Gastroesophageal sphincter (tissue), 4 donors: ENCODE results near the gene SMARCB1. TPM values are rescaled to one million over a fixed set of nuclear protein-coding genes. Genes with fewer than 3 reads are reported as not detected.

Experiments used
- ATAC-seq: fragments of 150-250 bp; one replicate; pipeline ENCODE4 v1.9.1; 2016; ENCODE audit warnings: mild to moderate bottlenecking, moderate library complexity
- H3K27ac ChIP-seq, 4 donors: fragments of 200-600 bp; sonication (generic) in 3 of 4; 1 replicate in 3 of 4; 2 replicates in 1 of 4; pipeline ENCODE4 v1.5.1; 2016 to 2019
- H3K27me3 ChIP-seq: fragments of 200-600 bp; sonication (generic); one replicate; pipeline ENCODE4 v1.5.1; 2019
- H3K36me3 ChIP-seq, 2 donors: fragments of 200-600 bp; sonication (generic); one replicate each; pipeline ENCODE4 v1.5.1; 2019; ENCODE audit warnings: control low read depth in 1 of 2
- H3K4me1 ChIP-seq, 3 donors: fragments of 200-600 bp; sonication (generic); 1 replicate in 2 of 3; 2 replicates in 1 of 3; pipeline ENCODE4 v1.5.1; 2016 to 2019; ENCODE audit warnings: control low read depth in 2 of 3
- H3K4me3 ChIP-seq, 2 donors: fragments of 200-600 bp; sonication (generic); one replicate each; pipeline ENCODE4 v1.5.1; 2019; ENCODE audit warnings: mild to moderate bottlenecking in 1 of 2, moderate library complexity in 1 of 2
- H3K9me3 ChIP-seq, 3 donors: fragments of 200-600 bp; sonication (generic); one replicate each; pipeline ENCODE4 v1.5.1; 2017 to 2019; ENCODE audit warnings: control low read depth in 2 of 3
- CTCF ChIP-seq, 4 experiments: fragments of 200-600 bp in 2 of 4; fragments of 450-650 bp in 2 of 4; sonication (generic) in 1 of 4; IDR thresholded peaks; one replicate each; pipeline ENCODE4 v1.5.1; 2017 to 2019; ENCODE audit warnings: antibody characterized with exemption in 4 of 4, mild to moderate bottlenecking in 2 of 4, moderate library complexity in 2 of 4
- EP300 ChIP-seq: sonication (generic); formaldehyde crosslinking; IDR thresholded peaks from one replicate; pipeline ENCODE4 v1.6.1; 2017; ENCODE audit warnings: antibody characterized with exemption, mild to moderate bottlenecking
- POLR2A ChIP-seq, 2 donors: fragments of 450-650 bp; IDR thresholded peaks; one replicate each; pipeline ENCODE4 v1.6.1; 2017; ENCODE audit warnings: antibody characterized with exemption in 2 of 2, mild to moderate bottlenecking in 2 of 2, moderate library complexity in 1 of 2
- POLR2AphosphoS5 ChIP-seq: sonication (generic); formaldehyde crosslinking; IDR thresholded peaks from one replicate; pipeline ENCODE4 v1.6.1; 2017; ENCODE audit warnings: antibody characterized with exemption
- WGBS, 2 donors: methylation state at CpG; one replicate each; pipeline ENCODE4 v1.1.5; 2018; ENCODE audit warnings: low coverage in 1 of 2; 5-methylcytosine and 5-hydroxymethylcytosine counted together
- total RNA-seq, 4 donors: library from RNA; depleted of rRNA; stranded (reverse); fragments of >200 nt; gene quantifications; one replicate each; pipeline ENCODE4 v1.1.0, GENCODE V29; 2016

The SMARCB1 gene
- total RNA-seq, 4 donors from 2014 or later: 27.9 to 58.8 (median 32.7) TPM

DNA sequence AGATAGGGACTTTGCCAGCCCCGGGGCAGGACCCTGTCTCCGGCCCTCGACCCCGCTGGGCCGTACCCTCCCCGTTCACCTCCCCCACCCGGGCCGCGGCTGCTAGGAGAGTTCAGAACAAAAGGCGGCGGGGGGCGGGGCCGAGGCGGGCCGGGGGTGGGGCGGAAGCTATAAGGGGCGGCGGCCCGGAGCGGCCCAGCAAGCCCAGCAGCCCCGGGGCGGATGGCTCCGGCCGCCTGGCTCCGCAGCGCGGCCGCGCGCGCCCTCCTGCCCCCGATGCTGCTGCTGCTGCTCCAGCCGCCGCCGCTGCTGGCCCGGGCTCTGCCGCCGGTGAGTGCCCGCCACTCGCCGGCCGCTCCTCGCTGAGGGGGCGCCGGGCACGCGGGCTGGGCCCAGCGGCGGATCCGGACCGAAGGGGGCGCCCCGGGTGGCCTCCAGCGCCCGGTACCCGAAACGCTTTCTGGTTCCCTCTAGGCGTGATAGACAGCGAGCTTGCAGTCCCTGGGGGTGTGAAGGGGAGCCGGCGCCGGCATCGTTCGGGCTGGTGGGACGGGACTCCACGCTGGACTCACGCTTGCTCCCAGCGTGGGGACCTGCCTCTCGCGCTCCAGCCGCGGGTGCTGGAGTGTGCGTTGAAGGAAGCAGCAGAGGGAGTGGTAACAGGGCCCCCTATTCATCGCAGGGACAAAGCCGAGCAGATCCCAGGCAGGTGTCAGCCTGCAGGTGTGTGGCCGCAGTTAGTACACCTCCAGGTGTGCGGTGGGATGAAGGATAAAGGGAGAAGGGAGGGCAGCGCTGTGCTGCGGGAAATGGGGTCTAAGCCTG lies 13.9 kb upstream of the SMARCB1 start, which contains the start of gene MMP11:
Gene MMP11, plus strand, starts transcription at position 201 of the 825 bp plus-strand sequence. Its CDS starts 22 bp downstream, at position 223.
- H3K27ac ChIP-seq: peak within 1 kb of the TSS in 3 of 4 donors; percentile 69 to 81 (median 73)
- TF ChIP-seq EP300: no peak
- peak in 2 of 4 experiments; percentile 17 to 19 for TF ChIP-seq CTCF (IDR thresholded peaks at IDR 0.05)
- H3K9me3 ChIP-seq: no peaks in the 10 kb centered on the region
- peak within 1 kb of the TSS; percentile 41 to 68 for H3K4me3 ChIP-seq
- H3K36me3 ChIP-seq: no peaks in the 10 kb centered on the region
- ATAC-seq: peak; percentile 65
- 46% methylated on average over 2 of the region's 79 CpGs; no CpG with 5 or more reads in 1 of the 2 donors for WGBS, 2 donors
- H3K27me3 ChIP-seq: no peaks in the 10 kb centered on the region
- H3K4me1 ChIP-seq: peaks cover 0 to 83% (median 27%) of the 10 kb centered on the region in 3 donors

- Histone ChIP-seq H3K36me3 (no peaks in the 10 kb centered on the region), H3K9me3 (no peaks in the 10 kb centered on the region), H3K27ac (peak overlapping the region in 3 of 4 donors; percentile 69 to 81 (median 73)), H3K27me3 (no peaks in the 10 kb centered on the region), H3K4me3 (peak overlapping the region in 1 of 2 donors; percentile 68), H3K4me1 (peaks cover 0 to 82% (median 26%) of the 10 kb centered on the region in 3 donors)
- ATAC-seq: no peak
- 52 to 100% methylated on average over 1 to 7 of the region's 7 CpGs for WGBS, 2 donors
- no peak for TF ChIP-seq CTCF (IDR thresholded peaks at IDR 0.05)
- TF ChIP-seq POLR2AphosphoS5: no peak
- TF ChIP-seq POLR2A (IDR thresholded peaks at IDR 0.05): no peak
- TF ChIP-seq EP300: no peak
Observed at GRCh38 chr22:23773483-23774113, 13.2 kb upstream of the SMARCB1 start.

DNA sequence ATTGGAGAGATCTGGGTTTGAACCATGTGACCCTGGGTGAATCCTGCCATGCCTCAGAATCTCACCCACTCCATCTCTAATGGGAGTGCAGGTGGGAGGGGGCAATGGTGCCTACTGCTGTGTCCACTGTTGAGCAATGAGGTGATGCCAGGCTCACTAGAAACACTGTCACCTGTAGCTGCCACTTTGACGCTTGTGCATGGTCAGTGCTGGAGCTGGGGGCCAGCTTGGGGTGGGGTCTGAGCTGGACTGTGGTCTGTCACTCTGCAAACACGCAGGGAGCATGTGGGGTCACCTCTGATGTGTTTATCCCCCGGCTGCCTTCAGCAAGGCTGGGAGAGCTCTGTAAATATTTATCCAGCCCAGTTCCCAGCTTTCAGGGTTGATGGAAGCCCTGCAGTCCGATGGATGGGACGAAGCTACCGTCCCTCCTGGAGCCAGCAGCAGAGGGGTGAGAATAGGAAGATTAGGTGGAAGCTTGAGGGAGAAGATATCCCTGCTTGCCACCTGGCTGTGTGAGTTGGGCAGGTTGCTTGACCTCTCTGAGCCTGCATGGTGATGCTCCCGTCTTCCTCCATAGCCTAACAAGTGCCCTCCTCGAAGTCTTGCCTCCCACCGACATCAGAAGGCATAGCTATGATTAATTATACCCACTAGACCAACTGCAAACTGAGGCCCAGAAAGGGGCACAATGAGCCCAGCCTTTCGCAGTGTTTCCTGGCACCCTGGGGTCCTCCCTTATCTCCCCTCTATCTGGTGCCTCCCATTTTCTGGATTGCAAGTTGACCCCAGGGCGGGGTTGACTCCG lies 12.4 kb upstream of the SMARCB1 start:
- no peak overlapping the region for H3K4me3 ChIP-seq
- no peaks in the 10 kb centered on the region for H3K9me3 ChIP-seq
- no peaks in the 10 kb centered on the region for H3K27me3 ChIP-seq
- peak overlapping the region in 3 of 4 donors; percentile 24 to 26 (median 24) for H3K27ac ChIP-seq
- WGBS, 2 donors: 46 to 78% methylated on average over 5 to 7 of the region's 12 CpGs
- peaks cover 0 to 3% of the 10 kb centered on the region in 2 donors for H3K36me3 ChIP-seq
- TF ChIP-seq POLR2AphosphoS5: no peak
- TF ChIP-seq POLR2A (IDR thresholded peaks at IDR 0.05): no peak
- no peak for TF ChIP-seq CTCF (IDR thresholded peaks at IDR 0.05)
- no peak for TF ChIP-seq EP300
- peaks cover 0 to 75% (median 21%) of the 10 kb centered on the region in 3 donors for H3K4me1 ChIP-seq
- no peak for ATAC-seq

- 75 to 100% methylated on average over 1 to 2 of the region's 2 CpGs for WGBS, 2 donors
- TF ChIP-seq POLR2AphosphoS5 (no peak), POLR2A (IDR thresholded peaks at IDR 0.05) (no peak), CTCF (IDR thresholded peaks at IDR 0.05) (no peak), EP300 (no peak)
- H3K4me3 ChIP-seq: no peak overlapping the region
- peaks cover 0 to 9% of the 10 kb centered on the region in 2 donors for H3K36me3 ChIP-seq
- H3K27ac ChIP-seq: peak overlapping the region in 3 of 4 donors; percentile 24 to 26 (median 24)
- no peaks in the 10 kb centered on the region for H3K9me3 ChIP-seq
- no peaks in the 10 kb centered on the region for H3K27me3 ChIP-seq
- peaks cover 0 to 68% (median 21%) of the 10 kb centered on the region in 3 donors for H3K4me1 ChIP-seq
- no peak for ATAC-seq
Observed at GRCh38 chr22:23774922-23775436, 11.8 kb upstream of the SMARCB1 start.
